HepG2 (cell line): Measurements from ENCODE around the gene METTL26. TPM values are rescaled to one million over a fixed set of nuclear protein-coding genes. Genes with fewer than 3 reads are reported as not detected.

Experiments used
- BRCA1 ChIP-seq: sonication (generic); formaldehyde crosslinking; IDR thresholded peaks from 2 replicates; pipeline ENCODE4 v1.4.0; 2020; ENCODE audit warnings: missing genetic modification reagents
- DNMT1 ChIP-seq: sonication (generic); formaldehyde crosslinking; IDR thresholded peaks from 2 replicates; pipeline ENCODE4 v1.5.1; 2020; ENCODE audit warnings: mild to moderate bottlenecking, missing genetic modification reagents
- ETV5 ChIP-seq: IDR thresholded peaks from 2 replicates; pipeline ENCODE4 v1.6.1; 2018; ENCODE audit warnings: missing biosample characterization, missing genetic modification reagents, inconsistent platforms, borderline replicate concordance
- FIP1L1 ChIP-seq: fragments of 200-400 bp; formaldehyde crosslinking; IDR thresholded peaks from 2 replicates; pipeline ENCODE4 v1.6.1; 2018; ENCODE audit warnings: low read depth, mild to moderate bottlenecking, low read length, moderate library complexity, borderline replicate concordance; ENCODE audit not compliant: insufficient read depth
- KLF11 ChIP-seq: IDR thresholded peaks from 2 replicates; pipeline ENCODE4 v1.6.1; 2016; ENCODE audit warnings: missing compliant biosample characterization
- NAIF1 ChIP-seq: sonication (generic); formaldehyde crosslinking; IDR thresholded peaks from 2 replicates; pipeline ENCODE4 v1.5.0; 2020; ENCODE audit warnings: mild to moderate bottlenecking, missing genetic modification reagents, borderline replicate concordance
- NR3C1 ChIP-seq: sonication (generic); formaldehyde crosslinking; IDR thresholded peaks from 2 replicates; pipeline ENCODE4 v1.4.0; 2020; ENCODE audit warnings: missing genetic modification reagents
- PTBP1 ChIP-seq: fragments of 200-400 bp; formaldehyde crosslinking; IDR thresholded peaks from 2 replicates; pipeline ENCODE4 v1.6.1; 2018; ENCODE audit warnings: low read length, low read depth; ENCODE audit not compliant: poor library complexity, severe bottlenecking
- SMAD1 ChIP-seq: sonication (generic); formaldehyde crosslinking; IDR thresholded peaks from 2 replicates; pipeline ENCODE4 v1.4.0; 2020; ENCODE audit warnings: missing genetic modification reagents, low read depth, mild to moderate bottlenecking, borderline replicate concordance
- TOE1 ChIP-seq: sonication (generic); formaldehyde crosslinking; IDR thresholded peaks from 2 replicates; pipeline ENCODE4 v1.4.0; 2020; ENCODE audit warnings: mild to moderate bottlenecking, missing genetic modification reagents
- ZNF12 ChIP-seq: sonication (generic); formaldehyde crosslinking; IDR thresholded peaks from 2 replicates; pipeline ENCODE4 v1.5.0; 2020; ENCODE audit warnings: missing genetic modification reagents
- ZNF20 ChIP-seq: sonication (generic); formaldehyde crosslinking; IDR thresholded peaks from 2 replicates; pipeline ENCODE4 v1.4.0; 2020; ENCODE audit warnings: mild to moderate bottlenecking, moderate library complexity, missing genetic modification reagents
- ZNF3 ChIP-seq: IDR thresholded peaks from 2 replicates; pipeline ENCODE4 v1.7.0; 2017; ENCODE audit warnings: inconsistent platforms
- ZNF543 ChIP-seq: sonication (generic); formaldehyde crosslinking; IDR thresholded peaks from 2 replicates; pipeline ENCODE4 v1.4.0; 2020; ENCODE audit warnings: mild to moderate bottlenecking, missing genetic modification reagents
- ZNF567 ChIP-seq: sonication (generic); formaldehyde crosslinking; IDR thresholded peaks from 2 replicates; pipeline ENCODE4 v1.8.1; 2023; ENCODE audit warnings: mild to moderate bottlenecking, missing genetic modification reagents, borderline replicate concordance
- ZNF589 ChIP-seq: sonication (generic); formaldehyde crosslinking; conservative IDR thresholded peaks from 2 replicates; pipeline ENCODE4 v1.8.0; 2022; ENCODE audit warnings: mild to moderate bottlenecking, moderate library complexity, missing genetic modification reagents
- ZNF614 ChIP-seq: IDR thresholded peaks from 2 replicates; pipeline ENCODE4 v1.6.1; 2018; ENCODE audit warnings: missing biosample characterization, missing genetic modification reagents, inconsistent platforms, borderline replicate concordance
- ZNF777 ChIP-seq: sonication (generic); formaldehyde crosslinking; IDR thresholded peaks from 2 replicates; pipeline ENCODE4 v1.4.0; 2020; ENCODE audit warnings: missing genetic modification reagents
- ZNF841 ChIP-seq: sonication (generic); formaldehyde crosslinking; IDR thresholded peaks from 2 replicates; pipeline ENCODE4 v1.8.1; 2023; ENCODE audit warnings: missing genetic modification reagents, borderline replicate concordance
- polyA plus RNA-seq, 8 experiments: library from polyadenylated mRNA; depleted of rRNA in 3 of 8; stranded (reverse) in 7 of 8; unstranded in 1 of 8; fragments of >200 nt; fragmentation: Illumina TruSeq in 4 of 8; extraction: Trizol in 4 of 8; gene quantifications; 2 replicates each; pipeline versions ENCODE4 v1.2.1 to v1.2.3, GENCODE V29; 2011 to 2016; ENCODE audit warnings: low read depth in 4 of 8, missing spikeins in 1 of 8, mixed read lengths in 1 of 8; ENCODE audit not compliant: insufficient read depth in 1 of 8
- total RNA-seq, 5 experiments: library from RNA; depleted of rRNA; stranded (reverse); fragments of >200 nt; fragmentation: Illumina TruSeq; extraction: Trizol; gene quantifications; 2 replicates each; pipeline ENCODE4 v1.2.3, GENCODE V29; 2016; ENCODE audit warnings: low read depth in 1 of 5
- TF ChIP-seq, protein P1 (sequence below): sonication (generic); formaldehyde crosslinking; IDR thresholded peaks from 2 replicates; pipeline ENCODE4 v1.5.1; 2020; ENCODE audit warnings: missing genetic modification reagents, mild to moderate bottlenecking, borderline replicate concordance
- TF ChIP-seq, protein P2 (sequence below): sonication (generic); formaldehyde crosslinking; IDR thresholded peaks from 2 replicates; pipeline ENCODE4 v1.4.0; 2020; ENCODE audit warnings: missing genetic modification reagents, borderline replicate concordance
- TF ChIP-seq, protein P3 (sequence below): sonication (generic); formaldehyde crosslinking; IDR thresholded peaks from 2 replicates; pipeline ENCODE4 v1.4.0; 2020; ENCODE audit warnings: mild to moderate bottlenecking, missing genetic modification reagents
- TF ChIP-seq, protein P4 (sequence below): sonication (generic); formaldehyde crosslinking; IDR thresholded peaks from 2 replicates; pipeline ENCODE4 v1.5.0; 2020; ENCODE audit warnings: missing genetic modification reagents
- TF ChIP-seq, protein P5 (sequence below): sonication (generic); formaldehyde crosslinking; IDR thresholded peaks from 2 replicates; pipeline ENCODE4 v1.5.0; 2020; ENCODE audit warnings: mild to moderate bottlenecking, missing genetic modification reagents

Gene METTL26
- total and polyA plus RNA-seq, 2 of the 13 experiments (the other 11 are each of a cell fraction or from before 2014, with no cell fraction given) = 65.5 to 70.1 TPM

DNA sequence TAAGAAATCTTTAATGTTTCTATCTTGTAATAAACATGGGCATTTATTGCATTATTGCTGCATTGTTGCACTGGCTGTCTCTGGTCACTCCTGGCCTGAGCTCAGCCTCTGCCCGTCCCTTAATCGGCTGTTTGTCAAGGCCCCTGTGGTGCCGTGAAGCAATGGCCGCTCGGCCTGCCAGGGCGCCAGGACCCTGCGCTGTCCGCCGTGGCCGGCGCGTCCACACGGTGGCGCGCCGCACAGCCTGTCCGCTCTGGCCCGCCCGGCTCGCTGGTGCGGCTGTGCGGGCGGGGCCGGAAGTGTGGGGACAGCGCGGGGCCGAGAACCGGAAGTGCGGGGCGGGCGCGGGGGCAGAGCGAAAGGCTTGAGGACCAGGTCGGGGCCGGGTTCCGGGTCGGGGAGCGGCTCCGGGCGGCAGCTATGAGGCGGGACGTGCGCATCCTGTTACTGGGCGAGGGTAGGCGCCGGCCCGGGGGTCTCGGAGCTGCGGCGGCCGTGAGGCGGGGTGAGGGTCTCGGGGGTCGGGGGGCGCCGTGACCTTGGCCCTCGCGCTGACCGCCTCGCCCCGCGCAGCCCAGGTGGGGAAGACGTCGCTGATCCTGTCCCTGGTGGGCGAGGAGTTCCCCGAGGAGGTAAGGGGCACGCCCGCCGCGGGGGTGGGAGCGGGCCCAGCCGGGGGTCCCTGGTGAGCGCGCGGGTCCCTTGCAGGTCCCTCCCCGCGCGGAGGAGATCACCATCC lies 31.8 kb upstream of the METTL26 start, which contains the start of gene RHOT2 (continued):
- TF ChIP-seq FIP1L1 (no peak), DNMT1 (CRISPR knock-in tag) (peak; percentile 94), ZNF841 (CRISPR knock-in tag) (no peak), SMAD1 (CRISPR knock-in tag) (peak; percentile 98), ZNF12 (CRISPR knock-in tag) (no peak), ZNF614 (peak; percentile 59; the same call in 1 of the 2 replicates), ZNF567 (CRISPR knock-in tag) (peak; percentile 81; the same call in 1 of the 2 replicates), BRCA1 (CRISPR knock-in tag) (no peak), ETV5 (CRISPR knock-in tag) (peak; percentile 78), KLF11 (CRISPR knock-in tag) (no peak), ZNF3 (CRISPR knock-in tag) (no peak), ZNF589 (CRISPR knock-in tag) (no peak), ZNF543 (CRISPR knock-in tag) (peak; percentile 59; the same call in 1 of the 2 replicates), ZNF20 (no peak), PTBP1 (no peak), NR3C1 (no peak), ZNF777 (CRISPR knock-in tag) (peak; percentile 57; the same call in 1 of the 2 replicates), NAIF1 (CRISPR knock-in tag) (no peak), TOE1 (peak; percentile 52; the same call in 1 of the 2 replicates)
- TF ChIP-seq, protein P1, sequence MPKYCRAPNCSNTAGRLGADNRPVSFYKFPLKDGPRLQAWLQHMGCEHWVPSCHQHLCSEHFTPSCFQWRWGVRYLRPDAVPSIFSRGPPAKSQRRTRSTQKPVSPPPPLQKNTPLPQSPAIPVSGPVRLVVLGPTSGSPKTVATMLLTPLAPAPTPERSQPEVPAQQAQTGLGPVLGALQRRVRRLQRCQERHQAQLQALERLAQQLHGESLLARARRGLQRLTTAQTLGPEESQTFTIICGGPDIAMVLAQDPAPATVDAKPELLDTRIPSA = no peak
- TF ChIP-seq, protein P2, sequence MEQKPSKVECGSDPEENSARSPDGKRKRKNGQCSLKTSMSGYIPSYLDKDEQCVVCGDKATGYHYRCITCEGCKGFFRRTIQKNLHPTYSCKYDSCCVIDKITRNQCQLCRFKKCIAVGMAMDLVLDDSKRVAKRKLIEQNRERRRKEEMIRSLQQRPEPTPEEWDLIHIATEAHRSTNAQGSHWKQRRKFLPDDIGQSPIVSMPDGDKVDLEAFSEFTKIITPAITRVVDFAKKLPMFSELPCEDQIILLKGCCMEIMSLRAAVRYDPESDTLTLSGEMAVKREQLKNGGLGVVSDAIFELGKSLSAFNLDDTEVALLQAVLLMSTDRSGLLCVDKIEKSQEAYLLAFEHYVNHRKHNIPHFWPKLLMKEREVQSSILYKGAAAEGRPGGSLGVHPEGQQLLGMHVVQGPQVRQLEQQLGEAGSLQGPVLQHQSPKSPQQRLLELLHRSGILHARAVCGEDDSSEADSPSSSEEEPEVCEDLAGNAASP = 0 out of 2 replicates have a peak, but pooled peaks have one; percentile 25
- TF ChIP-seq, protein P3, sequence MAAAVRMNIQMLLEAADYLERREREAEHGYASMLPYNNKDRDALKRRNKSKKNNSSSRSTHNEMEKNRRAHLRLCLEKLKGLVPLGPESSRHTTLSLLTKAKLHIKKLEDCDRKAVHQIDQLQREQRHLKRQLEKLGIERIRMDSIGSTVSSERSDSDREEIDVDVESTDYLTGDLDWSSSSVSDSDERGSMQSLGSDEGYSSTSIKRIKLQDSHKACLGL (CRISPR knock-in tag) = peak; percentile 71
- TF ChIP-seq, protein P4, sequence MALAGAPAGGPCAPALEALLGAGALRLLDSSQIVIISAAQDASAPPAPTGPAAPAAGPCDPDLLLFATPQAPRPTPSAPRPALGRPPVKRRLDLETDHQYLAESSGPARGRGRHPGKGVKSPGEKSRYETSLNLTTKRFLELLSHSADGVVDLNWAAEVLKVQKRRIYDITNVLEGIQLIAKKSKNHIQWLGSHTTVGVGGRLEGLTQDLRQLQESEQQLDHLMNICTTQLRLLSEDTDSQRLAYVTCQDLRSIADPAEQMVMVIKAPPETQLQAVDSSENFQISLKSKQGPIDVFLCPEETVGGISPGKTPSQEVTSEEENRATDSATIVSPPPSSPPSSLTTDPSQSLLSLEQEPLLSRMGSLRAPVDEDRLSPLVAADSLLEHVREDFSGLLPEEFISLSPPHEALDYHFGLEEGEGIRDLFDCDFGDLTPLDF (CRISPR knock-in tag) = peak; percentile 18; the same call in 1 of the 2 replicates
- TF ChIP-seq, protein P5, sequence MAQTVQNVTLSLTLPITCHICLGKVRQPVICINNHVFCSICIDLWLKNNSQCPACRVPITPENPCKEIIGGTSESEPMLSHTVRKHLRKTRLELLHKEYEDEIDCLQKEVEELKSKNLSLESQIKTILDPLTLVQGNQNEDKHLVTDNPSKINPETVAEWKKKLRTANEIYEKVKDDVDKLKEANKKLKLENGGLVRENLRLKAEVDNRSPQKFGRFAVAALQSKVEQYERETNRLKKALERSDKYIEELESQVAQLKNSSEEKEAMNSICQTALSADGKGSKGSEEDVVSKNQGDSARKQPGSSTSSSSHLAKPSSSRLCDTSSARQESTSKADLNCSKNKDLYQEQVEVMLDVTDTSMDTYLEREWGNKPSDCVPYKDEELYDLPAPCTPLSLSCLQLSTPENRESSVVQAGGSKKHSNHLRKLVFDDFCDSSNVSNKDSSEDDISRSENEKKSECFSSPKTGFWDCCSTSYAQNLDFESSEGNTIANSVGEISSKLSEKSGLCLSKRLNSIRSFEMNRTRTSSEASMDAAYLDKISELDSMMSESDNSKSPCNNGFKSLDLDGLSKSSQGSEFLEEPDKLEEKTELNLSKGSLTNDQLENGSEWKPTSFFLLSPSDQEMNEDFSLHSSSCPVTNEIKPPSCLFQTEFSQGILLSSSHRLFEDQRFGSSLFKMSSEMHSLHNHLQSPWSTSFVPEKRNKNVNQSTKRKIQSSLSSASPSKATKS (CRISPR knock-in tag) = no peak; the same call in 1 of the 2 replicates
